Measurements from ENCODE around the gene SNRPD3. TPM values are rescaled to one million over a fixed set of nuclear protein-coding genes. Genes with fewer than 3 reads are reported as not detected.

Gene SNRPD3
- total RNA-seq (2014; rRNA removed; shearing (Covaris generic)): 178 and 183 TPM in 2 replicates

GRCh38 chr22:24555165-24556039 lies at the start of gene SNRPD3:
Gene SNRPD3, plus strand, starts transcription at chr22:24555999. Its CDS starts 1,676 bp downstream, at chr22:24557675.
- in situ Hi-C loops (cut with HindIII; ENCODE audit: low sequenced_read_pairs): no loop called here
- peak; percentile 100 for DNase-seq (ENCODE audit: low spot score)

DNA sequence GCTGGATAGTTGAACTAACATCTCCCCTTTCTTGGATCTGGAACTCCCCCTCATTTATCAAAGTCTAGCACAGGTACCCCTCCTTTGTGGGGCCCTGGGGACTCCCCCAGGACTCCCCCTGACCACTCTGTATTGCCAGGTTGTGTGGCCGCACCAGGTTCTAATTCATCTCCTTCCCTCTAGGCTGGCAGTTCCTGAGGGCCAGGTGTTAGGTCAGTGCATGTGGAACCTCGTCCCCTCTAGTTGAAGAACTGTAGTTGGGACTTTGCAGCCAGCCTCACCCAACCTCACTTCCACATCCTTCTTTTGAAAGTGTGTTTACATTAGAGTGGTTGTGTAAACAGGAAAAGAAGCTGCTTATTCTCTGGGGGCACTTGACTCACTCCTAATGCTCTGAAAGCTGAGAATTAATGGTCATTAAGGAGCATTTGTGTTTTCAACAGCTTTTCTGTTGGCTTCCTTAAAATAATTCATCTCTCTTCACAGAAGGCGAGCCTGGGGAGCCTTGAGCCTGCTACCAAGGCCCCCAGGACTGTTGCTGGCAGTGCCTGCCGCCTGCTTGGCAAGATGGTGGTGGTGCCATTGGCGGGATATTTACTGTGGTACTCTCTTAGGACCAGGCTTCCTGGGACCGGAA lies 48.9 kb upstream of the SNRPD3 start:
- no peak for DNase-seq (ENCODE audit: low spot score)
- in situ Hi-C loops (cut with HindIII; ENCODE audit: low sequenced_read_pairs): no loop called here

- in situ Hi-C loops (cut with HindIII; ENCODE audit: low sequenced_read_pairs): no loop called here
- no peak for DNase-seq (ENCODE audit: low spot score)
These were observed 48.1 kb upstream of the SNRPD3 start for GRCh38 chr22:24507716-24508115.

GRCh38 chr22:24510637-24511625 lies 44.9 kb upstream of the SNRPD3 start:
- in situ Hi-C loops (cut with HindIII; ENCODE audit: low sequenced_read_pairs): no loop called here
- no peak for DNase-seq (ENCODE audit: low spot score)

DNA sequence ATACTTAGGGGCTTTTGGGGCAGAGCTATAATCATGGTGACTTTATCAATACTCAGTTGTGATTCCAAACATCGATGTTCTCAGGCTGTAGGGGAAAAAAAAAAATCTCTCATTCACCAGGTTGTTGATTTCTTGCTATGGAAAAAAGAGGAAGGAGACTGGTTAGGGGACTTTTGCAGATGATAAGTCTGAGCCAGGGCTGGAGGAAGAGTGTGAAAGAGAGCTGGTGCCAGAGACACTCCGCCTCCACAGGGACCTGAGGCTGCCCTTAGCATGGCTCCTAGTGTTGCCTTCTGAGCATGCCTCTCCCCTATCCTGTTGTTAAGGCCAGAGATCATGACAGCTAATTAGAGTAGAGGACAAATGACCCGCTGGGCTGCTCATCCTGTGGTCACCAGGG lies 43.8 kb upstream of the SNRPD3 start:
- DNase-seq (ENCODE audit: low spot score): no peak
- in situ Hi-C loops (cut with HindIII; ENCODE audit: low sequenced_read_pairs): no loop called here

DNA sequence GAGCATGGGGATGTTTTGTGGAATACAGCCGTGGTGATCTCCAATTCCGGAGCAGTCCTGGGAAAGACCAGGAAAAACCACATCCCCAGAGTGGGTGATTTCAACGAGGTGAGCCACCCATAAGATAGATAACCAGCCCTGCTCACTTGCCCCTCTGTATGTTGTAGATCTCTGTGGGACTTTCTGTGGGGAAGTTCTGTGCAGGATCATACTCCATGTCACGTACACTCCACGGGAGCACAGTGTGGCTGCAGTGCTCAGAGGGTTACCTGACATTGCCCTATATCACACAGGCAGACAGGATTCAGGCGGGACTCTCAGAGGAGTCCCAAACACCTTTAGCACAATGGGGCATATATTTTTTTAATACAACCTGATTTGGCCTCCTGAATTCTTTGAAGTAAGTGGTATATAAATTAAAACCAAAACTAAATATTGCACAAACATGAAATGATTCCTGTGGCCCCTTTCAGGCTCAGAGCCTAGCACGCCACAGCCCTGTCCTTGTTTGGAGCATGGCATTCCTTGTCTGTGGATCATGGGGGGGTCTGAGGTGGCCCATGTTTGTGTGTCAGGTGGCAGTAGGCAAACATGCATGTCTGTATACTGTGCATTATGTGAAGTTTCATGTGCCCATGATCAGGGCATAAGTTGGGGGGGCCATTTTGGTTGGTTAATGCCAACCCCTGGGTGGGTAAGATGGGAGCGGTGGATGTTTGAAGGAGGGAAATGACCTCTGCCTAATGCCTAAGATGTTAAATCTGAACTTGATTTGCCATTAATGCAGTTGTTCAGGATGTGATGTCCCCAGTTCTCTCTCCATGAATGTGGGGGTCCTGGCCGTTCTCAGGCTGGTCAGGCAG lies 42.2 kb upstream of the SNRPD3 start:
- in situ Hi-C loops (cut with HindIII; ENCODE audit: low sequenced_read_pairs): no loop called here
- no peak for DNase-seq (ENCODE audit: low spot score)

GRCh38 chr22:24514241-24515026 lies 41.4 kb upstream of the SNRPD3 start:
- in situ Hi-C loops (cut with HindIII; ENCODE audit: low sequenced_read_pairs): no loop called here
- no peak for DNase-seq (ENCODE audit: low spot score)

GRCh38 chr22:24515027-24515338 lies 40.8 kb upstream of the SNRPD3 start:
- DNase-seq (ENCODE audit: low spot score): no peak
- in situ Hi-C loops (cut with HindIII; ENCODE audit: low sequenced_read_pairs): no loop called here

DNA sequence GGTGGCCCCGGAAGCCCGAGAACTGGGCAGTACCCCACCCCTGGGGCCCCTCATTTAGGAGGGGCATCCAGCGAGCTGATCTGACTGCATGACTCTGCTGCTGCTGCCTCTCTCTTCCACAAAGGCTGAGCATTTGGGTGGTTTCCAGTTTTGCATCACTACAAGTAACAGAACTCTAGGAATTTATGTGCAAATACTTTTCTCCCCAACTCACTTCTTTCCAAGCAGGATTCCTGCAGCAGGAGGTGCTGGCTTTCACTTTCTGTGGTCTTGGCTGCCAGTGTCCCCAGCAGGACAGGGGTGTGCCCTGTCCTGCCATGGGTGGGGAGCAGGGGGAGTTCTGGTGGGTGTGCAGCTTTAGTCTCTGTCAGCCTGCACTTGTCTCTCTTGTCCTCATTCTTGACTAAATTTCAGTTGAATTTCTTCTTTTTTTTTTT lies 39.5 kb upstream of the SNRPD3 start:
- in situ Hi-C loops (cut with HindIII; ENCODE audit: low sequenced_read_pairs): no loop called here
- no peak for DNase-seq (ENCODE audit: low spot score)

DNA sequence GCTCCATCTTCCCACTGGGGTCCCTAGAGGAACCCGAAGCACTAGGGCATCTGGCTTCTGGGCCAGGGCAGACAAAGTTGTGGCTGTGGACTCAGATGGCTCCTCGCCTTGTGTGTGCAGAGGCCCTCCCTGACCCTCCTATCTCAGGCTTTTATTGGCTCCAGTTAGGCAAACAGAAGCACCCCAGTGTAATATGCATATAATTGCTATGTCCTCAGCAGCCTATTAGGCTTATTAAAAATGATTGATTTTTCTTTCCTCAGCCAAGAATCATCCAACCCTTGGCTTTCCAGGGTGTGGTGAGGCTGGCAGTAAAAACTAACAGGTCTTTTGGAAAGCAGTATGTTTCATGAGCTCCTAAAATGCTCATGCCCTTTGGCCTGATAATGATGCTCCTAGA lies 38.4 kb upstream of the SNRPD3 start:
- DNase-seq (ENCODE audit: low spot score): no peak
- in situ Hi-C loops (cut with HindIII; ENCODE audit: low sequenced_read_pairs): no loop called here

DNA sequence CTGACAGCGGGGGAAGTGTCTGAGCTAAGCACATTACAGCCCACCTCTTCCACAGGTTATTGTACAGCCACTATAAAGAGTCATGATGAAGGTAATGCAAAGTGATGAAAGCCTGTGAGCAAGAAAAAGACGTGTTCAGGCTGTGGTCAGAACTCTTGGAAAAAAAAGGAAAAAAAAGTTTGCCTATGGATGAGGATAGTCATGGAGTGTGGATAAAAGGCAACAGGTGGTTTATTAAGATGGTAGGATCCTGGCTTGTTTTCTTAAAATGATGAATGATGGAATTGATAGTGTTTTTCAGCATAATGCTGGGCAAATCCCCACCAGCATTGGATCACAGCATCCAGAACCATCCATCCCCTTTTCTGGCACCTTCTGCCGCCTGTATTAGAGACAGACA lies 37.6 kb upstream of the SNRPD3 start:
- DNase-seq (ENCODE audit: low spot score): no peak

DNA sequence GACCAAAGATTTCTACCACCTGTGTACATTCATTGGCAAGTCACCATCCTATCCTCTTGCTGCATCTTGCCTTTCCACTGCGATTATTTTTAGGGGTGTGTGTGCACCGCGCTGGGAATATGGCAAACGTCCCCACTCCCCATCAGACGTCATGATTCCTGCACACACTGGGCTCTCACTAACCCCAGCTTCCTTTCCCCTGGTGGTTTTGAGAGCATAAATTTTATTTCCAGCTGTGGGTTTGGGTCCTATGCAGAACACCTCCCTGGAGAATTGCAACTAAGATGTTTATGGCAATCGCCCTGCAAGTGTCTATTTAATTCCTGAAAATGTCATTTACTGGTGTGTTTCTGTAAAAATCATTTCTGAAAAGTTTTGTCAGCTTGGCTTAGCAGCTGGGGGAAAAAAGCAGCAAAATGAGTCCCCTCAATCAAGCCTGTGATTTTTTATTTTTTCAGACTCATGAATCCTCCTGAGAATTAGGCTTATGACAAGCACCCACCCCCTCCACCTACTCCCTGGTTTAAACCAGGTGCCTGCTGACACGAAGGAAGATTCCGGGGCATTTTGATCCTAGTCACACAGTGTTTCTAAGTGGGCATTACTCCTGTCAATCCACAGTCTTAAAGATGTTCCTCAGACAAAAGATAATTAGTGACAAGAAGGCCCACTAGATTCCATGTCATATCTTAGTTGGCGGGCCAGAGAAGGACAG lies 36.9 kb upstream of the SNRPD3 start:
- no peak for DNase-seq (ENCODE audit: low spot score)
- in situ Hi-C loops (cut with HindIII; ENCODE audit: low sequenced_read_pairs): no loop called here

More for the DNA sequence above, 37.6 kb upstream of the SNRPD3 start:
- in situ Hi-C loops (cut with HindIII; ENCODE audit: low sequenced_read_pairs): no loop called here

- DNase-seq (ENCODE audit: low spot score): no peak
- in situ Hi-C loops (cut with HindIII; ENCODE audit: low sequenced_read_pairs): no loop called here
These were observed 36.3 kb upstream of the SNRPD3 start for GRCh38 chr22:24519496-24519895.

GRCh38 chr22:24521791-24522245 lies 34.0 kb upstream of the SNRPD3 start:
- in situ Hi-C loops (cut with HindIII; ENCODE audit: low sequenced_read_pairs): no loop called here
- DNase-seq (ENCODE audit: low spot score): peak; percentile 84

- DNase-seq (ENCODE audit: low spot score): no peak
- in situ Hi-C loops (cut with HindIII; ENCODE audit: low sequenced_read_pairs): no loop called here
These were observed 31.9 kb upstream of the SNRPD3 start for GRCh38 chr22:24523873-24524272.

- DNase-seq (ENCODE audit: low spot score): peak; percentile 70
- in situ Hi-C loops (cut with HindIII; ENCODE audit: low sequenced_read_pairs): no loop called here
These were observed 30.3 kb upstream of the SNRPD3 start for GRCh38 chr22:24525416-24526037.

DNA sequence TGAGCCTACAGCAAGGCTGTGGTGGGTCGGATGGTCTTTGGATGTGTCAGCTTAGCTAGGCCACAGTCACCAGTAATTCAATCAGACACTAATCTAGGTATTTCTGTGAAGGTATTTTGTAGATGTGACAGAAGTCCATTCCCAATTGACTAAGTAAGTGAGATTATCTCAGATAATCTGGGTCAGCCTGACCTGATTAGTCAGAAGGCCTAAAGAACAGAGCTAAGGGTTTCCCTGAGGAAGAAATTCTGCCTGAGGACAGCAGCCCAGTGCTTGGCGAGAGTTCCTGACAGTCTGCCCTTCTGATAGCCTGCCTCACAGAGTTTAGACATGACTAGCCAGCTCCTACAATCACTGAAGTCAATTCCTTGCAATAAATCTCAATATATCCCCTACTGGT lies 29.6 kb upstream of the SNRPD3 start:
- in situ Hi-C loops (cut with HindIII; ENCODE audit: low sequenced_read_pairs): no loop called here
- no peak for DNase-seq (ENCODE audit: low spot score)

Data from G401 (cell line).